H1 (cell line): ENCODE results near the gene PRRT1.

Experiments
- GABPA ChIP-seq: IDR thresholded peaks from 2 replicates; pipeline ENCODE4 v1.6.1; 2011; ENCODE audit warnings: mild to moderate bottlenecking, low read length, moderate library complexity, borderline replicate concordance; ENCODE audit not compliant: insufficient read depth
- TF ChIP-seq, protein P1 (sequence below), 3 experiments: IDR thresholded peaks; 1 replicate in 2 of 3; 2 replicates in 1 of 3; pipeline versions ENCODE4 v1.5.1 to v1.6.1; 2011; ENCODE audit warnings: low read length in 3 of 3, mild to moderate bottlenecking in 3 of 3, inconsistent platforms in 2 of 3, low read depth in 1 of 3, moderate library complexity in 1 of 3; ENCODE audit not compliant: insufficient read depth in 1 of 3; ENCODE audit errors: control extremely low read depth in 1 of 3

DNA sequence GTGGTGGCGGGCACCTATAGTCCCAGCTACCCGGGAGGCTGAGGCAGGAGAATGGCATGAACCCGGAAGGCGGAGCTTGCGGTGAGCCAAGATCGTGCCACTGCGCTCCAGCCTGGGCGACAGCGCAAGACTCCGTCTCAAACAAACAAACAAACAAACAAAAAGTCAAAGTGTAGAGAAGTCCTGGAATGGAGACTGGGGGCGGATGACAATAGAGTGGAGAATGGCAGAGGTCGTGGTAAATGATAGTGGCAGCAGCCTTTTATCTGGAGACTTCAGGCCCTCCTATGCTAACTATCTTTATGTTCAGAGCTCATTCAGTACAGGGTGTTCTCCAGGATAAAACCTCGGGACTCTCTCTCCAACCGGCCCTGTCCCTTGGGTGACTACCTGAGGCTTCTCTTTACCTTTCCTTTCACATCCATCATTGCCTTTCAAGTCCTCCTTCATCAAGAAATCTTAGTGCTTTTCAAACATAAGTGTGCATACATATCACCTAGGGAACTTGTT, 20.2 kb downstream of the PRRT1 start:
- TF ChIP-seq, protein P1, sequence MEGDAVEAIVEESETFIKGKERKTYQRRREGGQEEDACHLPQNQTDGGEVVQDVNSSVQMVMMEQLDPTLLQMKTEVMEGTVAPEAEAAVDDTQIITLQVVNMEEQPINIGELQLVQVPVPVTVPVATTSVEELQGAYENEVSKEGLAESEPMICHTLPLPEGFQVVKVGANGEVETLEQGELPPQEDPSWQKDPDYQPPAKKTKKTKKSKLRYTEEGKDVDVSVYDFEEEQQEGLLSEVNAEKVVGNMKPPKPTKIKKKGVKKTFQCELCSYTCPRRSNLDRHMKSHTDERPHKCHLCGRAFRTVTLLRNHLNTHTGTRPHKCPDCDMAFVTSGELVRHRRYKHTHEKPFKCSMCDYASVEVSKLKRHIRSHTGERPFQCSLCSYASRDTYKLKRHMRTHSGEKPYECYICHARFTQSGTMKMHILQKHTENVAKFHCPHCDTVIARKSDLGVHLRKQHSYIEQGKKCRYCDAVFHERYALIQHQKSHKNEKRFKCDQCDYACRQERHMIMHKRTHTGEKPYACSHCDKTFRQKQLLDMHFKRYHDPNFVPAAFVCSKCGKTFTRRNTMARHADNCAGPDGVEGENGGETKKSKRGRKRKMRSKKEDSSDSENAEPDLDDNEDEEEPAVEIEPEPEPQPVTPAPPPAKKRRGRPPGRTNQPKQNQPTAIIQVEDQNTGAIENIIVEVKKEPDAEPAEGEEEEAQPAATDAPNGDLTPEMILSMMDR (IDR thresholded peaks at IDR 0.05; ENCODE audit: control extremely low read depth in 1 of 3, insufficient read depth in 1 of 3, low read depth in 1 of 3, low read length in 3 of 3): no peak
- TF ChIP-seq GABPA: no peak
